Measurements from ENCODE around the gene MYLK4. TPM values are rescaled to one million over a fixed set of nuclear protein-coding genes. Genes with fewer than 3 reads are reported as not detected.

The MYLK4 gene
- total and polyA plus RNA-seq, 9 donors, result 0.24 to 0.83 (median 0.50) TPM

DNA sequence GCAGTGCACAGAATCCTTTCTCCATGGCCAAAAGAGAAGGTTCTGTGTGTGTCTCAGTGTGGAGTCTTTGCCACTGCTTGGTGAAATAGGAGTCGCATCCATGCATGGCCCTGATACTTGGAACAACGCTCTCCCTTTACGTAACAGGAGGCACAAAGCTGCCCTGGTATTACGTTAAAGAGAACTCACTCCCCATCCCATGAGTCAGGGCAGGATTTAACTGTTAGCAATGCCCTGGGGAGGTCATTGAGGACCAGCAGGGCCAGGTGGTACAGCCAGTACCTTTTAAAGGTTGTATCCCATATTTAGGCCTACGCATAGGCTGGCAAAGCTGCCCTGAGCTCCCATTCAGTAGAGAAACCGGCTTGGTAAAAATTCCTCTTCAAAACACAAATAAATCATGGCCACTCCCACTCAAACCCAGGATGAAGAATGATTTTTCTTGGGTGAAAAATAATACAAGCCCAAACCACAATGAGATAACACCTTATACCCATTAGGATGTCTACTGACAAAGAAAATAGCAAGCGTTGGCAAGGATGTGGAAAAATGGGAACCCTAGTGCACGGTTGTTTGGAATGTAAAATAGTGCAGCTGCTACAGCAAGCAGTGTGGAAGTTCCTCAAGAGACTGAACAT lies 37.1 kb downstream of the MYLK4 start:
- H3K27ac ChIP-seq, result no peak overlapping the region
- H3K4me1 ChIP-seq (ENCODE audit: insufficient read depth), result no peaks in the 10 kb centered on the region

DNA sequence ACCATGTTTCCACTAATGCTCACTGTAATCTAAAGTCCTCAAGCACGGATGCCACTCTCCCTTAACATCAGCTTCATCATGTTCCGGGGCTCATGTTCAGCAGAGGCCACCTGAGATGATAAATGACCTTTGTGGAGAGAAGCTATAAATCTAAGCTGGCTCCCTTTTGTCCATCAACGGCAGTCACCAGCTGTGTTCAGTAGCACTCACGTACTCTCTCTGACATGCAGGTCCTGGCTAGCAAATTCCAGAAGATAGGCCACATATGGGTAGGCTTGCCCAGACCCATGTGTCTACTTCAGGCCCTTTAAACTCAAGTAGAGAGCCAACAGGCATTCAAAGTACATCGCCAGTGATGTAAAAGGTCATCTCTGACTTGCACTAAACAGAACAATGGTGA lies 38.6 kb downstream of the MYLK4 start:
- no peak for DNase-seq
- H3K36me3 ChIP-seq, result no peaks in the 10 kb centered on the region
- TF ChIP-seq EP300 (IDR thresholded peaks at IDR 0.05) (no peak), POLR2A (IDR thresholded peaks at IDR 0.05) (no peak), CTCF (IDR thresholded peaks at IDR 0.05) (no peak)
- intact Hi-C loops (cut with DNase I), result no loop called here
- WGBS, 3 donors, result 85 to 93% (median 89%) methylated on average over 5 of the region's 5 CpGs
- no peaks in the 10 kb centered on the region for H3K9me3 ChIP-seq
- no peaks in the 10 kb centered on the region for H3K4me1 ChIP-seq (ENCODE audit: insufficient read depth)
- no peak overlapping the region for H3K4me3 ChIP-seq
- no peaks in the 10 kb centered on the region for H3K27me3 ChIP-seq
- H3K27ac ChIP-seq, result no peak overlapping the region

More for the DNA sequence above, 37.1 kb downstream of the MYLK4 start:
- no peaks in the 10 kb centered on the region for H3K27me3 ChIP-seq
- 78 to 84% (median 81%) methylated on average over 8 of the region's 8 CpGs for WGBS, 3 donors
- no peak for DNase-seq
- intact Hi-C loops (cut with DNase I), result no loop called here
- H3K36me3 ChIP-seq, result no peaks in the 10 kb centered on the region
- H3K9me3 ChIP-seq, result no peaks in the 10 kb centered on the region
- no peak overlapping the region for H3K4me3 ChIP-seq
- TF ChIP-seq POLR2A (IDR thresholded peaks at IDR 0.05) (no peak), EP300 (IDR thresholded peaks at IDR 0.05) (no peak), CTCF (IDR thresholded peaks at IDR 0.05) (no peak)

GRCh38 chr6:2710412-2710811 lies 40.3 kb downstream of the MYLK4 start:
- Histone ChIP-seq H3K36me3 (no peaks in the 10 kb centered on the region), H3K4me1 (ENCODE audit: insufficient read depth) (no peaks in the 10 kb centered on the region), H3K27me3 (no peaks in the 10 kb centered on the region), H3K27ac (no peak overlapping the region), H3K9me3 (no peaks in the 10 kb centered on the region), H3K4me3 (no peak overlapping the region)
- DNase-seq, result no peak
- TF ChIP-seq POLR2A (IDR thresholded peaks at IDR 0.05) (no peak), EP300 (IDR thresholded peaks at IDR 0.05) (no peak), CTCF (IDR thresholded peaks at IDR 0.05) (no peak)
- intact Hi-C loops (cut with DNase I), result no loop called here

GRCh38 chr6:2708456-2708855 lies 42.3 kb downstream of the MYLK4 start:
- 36 to 63% (median 60%) methylated on average over 5 of the region's 5 CpGs for WGBS, 3 donors
- Histone ChIP-seq H3K36me3 (no peaks in the 10 kb centered on the region), H3K27ac (no peak overlapping the region), H3K9me3 (no peaks in the 10 kb centered on the region), H3K27me3 (no peaks in the 10 kb centered on the region), H3K4me3 (no peak overlapping the region), H3K4me1 (ENCODE audit: insufficient read depth) (no peaks in the 10 kb centered on the region)
- TF ChIP-seq POLR2A (IDR thresholded peaks at IDR 0.05) (no peak), EP300 (IDR thresholded peaks at IDR 0.05) (no peak), CTCF (IDR thresholded peaks at IDR 0.05) (no peak)
- intact Hi-C loops (cut with DNase I), result no loop called here
- no peak for DNase-seq
